ENCODE results near the gene TERB1. TPM values are rescaled to one million over a fixed set of nuclear protein-coding genes. Genes with fewer than 3 reads are reported as not detected.

TERB1 gene
- total RNA-seq, 1 experiment from 2014 or later: not detected

DNA sequence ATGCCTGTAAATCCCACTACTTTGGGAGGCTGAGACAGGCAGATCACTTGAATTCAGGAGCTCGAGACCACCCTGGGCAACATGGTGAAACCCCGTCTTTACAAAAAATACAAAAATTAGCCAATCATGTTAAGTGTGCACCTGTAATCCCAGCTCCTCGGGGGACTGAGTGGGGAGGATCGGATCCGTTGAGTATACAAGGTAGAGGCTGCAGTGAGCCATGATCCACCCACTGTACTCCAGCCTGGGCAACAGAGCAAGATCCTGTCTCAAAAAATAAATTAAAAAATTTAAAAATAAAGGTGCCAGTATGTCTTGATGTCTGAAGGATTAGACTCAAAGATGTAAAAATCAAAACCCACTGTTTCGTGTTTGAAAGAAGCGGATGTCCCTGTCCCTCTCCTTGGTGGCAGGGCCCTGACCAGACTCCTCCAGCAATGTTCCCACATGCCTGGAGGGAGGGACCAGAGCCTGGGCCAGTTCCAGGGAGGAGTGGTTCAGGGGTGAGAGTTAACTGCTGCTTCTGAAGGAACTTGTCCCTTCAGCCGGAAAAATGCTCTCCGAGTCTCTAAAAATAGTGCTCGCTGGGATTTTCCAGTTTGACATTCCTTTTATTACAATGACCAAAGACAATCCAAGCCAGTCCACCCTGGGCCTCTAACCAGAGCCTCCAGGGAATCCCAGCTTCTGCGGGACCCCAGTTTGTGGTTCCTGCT lies 95.4 kb downstream of the TERB1 start:
- POLR2A ChIA-PET: interaction anchor here (0.7 kb wide), 1 partner anchor 271 kb away, joined by 5 read pairs; no protein-coding TSS in a partner anchor
- H3K9ac ChIP-seq (ENCODE audit: low read length): no peak overlapping the region
- RAD21 ChIA-PET (ENCODE audit: low non-redundant PET in 1 of 2, low total read pairs in 2 of 2, uncharacterized antibody in 2 of 2, unreplicated experiment in 2 of 2): no interaction called here
- ATAC-seq (no peak), DNase-seq (ENCODE audit: low read depth, low spot score) (no peak)
- no peak overlapping the region for H3K4me3 ChIP-seq (replicated peaks in 1 of 2; ENCODE audit: low read depth in 1 of 2, low read length in 2 of 2)
- CTCF ChIA-PET: no interaction called here
- no TSS peak for BruUV-seq (replicated peaks)
- H3K9me2 ChIP-seq (ENCODE audit: insufficient read depth): no peaks in the 10 kb centered on the region
- no peaks in the 10 kb centered on the region for H4K20me1 ChIP-seq (ENCODE audit: insufficient read depth)
- TF ChIP-seq CBX3 (IDR thresholded peaks at IDR 0.05; ENCODE audit: low read depth) (no peak), JUND (IDR thresholded peaks at IDR 0.05) (no peak), ZFX (IDR thresholded peaks at IDR 0.05) (no peak), POLR2A (IDR thresholded peaks at IDR 0.05; ENCODE audit: borderline replicate concordance, extremely low read depth, insufficient read depth, insufficient read length) (no peak), RAD21 (IDR thresholded peaks at IDR 0.05; ENCODE audit: low read depth) (no peak), ZNF274 (IDR thresholded peaks at IDR 0.05; ENCODE audit: low read depth, low read length) (no peak), YY1 (IDR thresholded peaks at IDR 0.05; ENCODE audit: extremely low read depth, insufficient replicate concordance, low read depth, low read length) (no peak), EZH2 (IDR thresholded peaks at IDR 0.05) (no peak), CEBPB (IDR thresholded peaks at IDR 0.05; ENCODE audit: low read depth) (no peak), POLR2AphosphoS5 (IDR thresholded peaks at IDR 0.05; ENCODE audit: low read depth, low read length) (no peak), REST (IDR thresholded peaks at IDR 0.05; ENCODE audit: low read depth) (no peak), TCF7L2 (IDR thresholded peaks at IDR 0.05; ENCODE audit: borderline replicate concordance, extremely low read depth, insufficient read depth, insufficient read length) (no peak), SRF (IDR thresholded peaks at IDR 0.05; ENCODE audit: low read depth) (no peak), CTCF (IDR thresholded peaks at IDR 0.05 in 2 of 3, conservative IDR thresholded peaks at IDR 0.05 in 1 of 3; ENCODE audit: borderline replicate concordance in 1 of 3, insufficient read depth in 1 of 3, low read depth in 2 of 3, low read length in 2 of 3) (no peak), EGR1 (IDR thresholded peaks at IDR 0.05; ENCODE audit: low read depth) (no peak)
- TF ChIP-seq, protein P1, sequence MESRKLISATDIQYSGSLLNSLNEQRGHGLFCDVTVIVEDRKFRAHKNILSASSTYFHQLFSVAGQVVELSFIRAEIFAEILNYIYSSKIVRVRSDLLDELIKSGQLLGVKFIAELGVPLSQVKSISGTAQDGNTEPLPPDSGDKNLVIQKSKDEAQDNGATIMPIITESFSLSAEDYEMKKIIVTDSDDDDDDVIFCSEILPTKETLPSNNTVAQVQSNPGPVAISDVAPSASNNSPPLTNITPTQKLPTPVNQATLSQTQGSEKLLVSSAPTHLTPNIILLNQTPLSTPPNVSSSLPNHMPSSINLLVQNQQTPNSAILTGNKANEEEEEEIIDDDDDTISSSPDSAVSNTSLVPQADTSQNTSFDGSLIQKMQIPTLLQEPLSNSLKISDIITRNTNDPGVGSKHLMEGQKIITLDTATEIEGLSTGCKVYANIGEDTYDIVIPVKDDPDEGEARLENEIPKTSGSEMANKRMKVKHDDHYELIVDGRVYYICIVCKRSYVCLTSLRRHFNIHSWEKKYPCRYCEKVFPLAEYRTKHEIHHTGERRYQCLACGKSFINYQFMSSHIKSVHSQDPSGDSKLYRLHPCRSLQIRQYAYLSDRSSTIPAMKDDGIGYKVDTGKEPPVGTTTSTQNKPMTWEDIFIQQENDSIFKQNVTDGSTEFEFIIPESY (IDR thresholded peaks at IDR 0.05; ENCODE audit: extremely low read depth, insufficient replicate concordance, low read length): no peak
- no peak overlapping the region for H3K27ac ChIP-seq (ENCODE audit: low read depth, low read length)
- H2AFZ ChIP-seq (ENCODE audit: low read depth, low read length, poor library complexity, severe bottlenecking): no peak overlapping the region
- no peaks in the 10 kb centered on the region for H3K4me1 ChIP-seq (ENCODE audit: control insufficient read depth in 1 of 2, insufficient read depth in 2 of 2, low read length in 2 of 2)
- H3K27me3 ChIP-seq (ENCODE audit: insufficient read depth, low read length): no peaks in the 10 kb centered on the region
- intact Hi-C loops (cut with micrococcal nuclease): no loop called here
- H3K9me3 ChIP-seq (ENCODE audit: control insufficient read depth in 1 of 2, insufficient read depth in 1 of 2, low read depth in 1 of 2, low read length in 2 of 2): no peaks in the 10 kb centered on the region
- no peaks in the 10 kb centered on the region for H3K79me2 ChIP-seq (ENCODE audit: insufficient read depth, low read length)
- H3K4me2 ChIP-seq (ENCODE audit: low read length): no peak overlapping the region
- H3K36me3 ChIP-seq (ENCODE audit: control insufficient read depth in 1 of 2, insufficient read depth in 2 of 2, low read length in 2 of 2): no peaks in the 10 kb centered on the region
